DND-41 (cell line): Measurements from ENCODE around the gene NR2F6.

Experiments
- ATAC-seq: fragments of 200-7000 bp; cut with Tn5 transposase; 3 replicates; pipeline ENCODE4 v1.9.1; 2021; ENCODE audit warnings: low read depth; ENCODE audit not compliant: insufficient read depth
- DNase-seq: peaks from one replicate; pipeline ENCODE4 v3.0.0-alpha.2; 2020
- H2AFZ ChIP-seq: 2 replicates; pipeline ENCODE4 v1.6.0; 2012; ENCODE audit warnings: low read depth, low read length
- H3K27ac ChIP-seq: 2 replicates; pipeline ENCODE4 v1.5.1; 2012; ENCODE audit warnings: low read length, inconsistent platforms
- H3K27me3 ChIP-seq: fragments of 200-600 bp; sonication (generic); 2 replicates; pipeline ENCODE4 v1.6.0; 2012; ENCODE audit warnings: low read length, mild to moderate bottlenecking, inconsistent platforms; ENCODE audit not compliant: insufficient read depth, poor library complexity
- H3K36me3 ChIP-seq: 2 replicates; pipeline ENCODE4 v1.5.1; 2012; ENCODE audit warnings: low read length, inconsistent platforms; ENCODE audit not compliant: insufficient read depth
- H3K4me1 ChIP-seq: 2 replicates; pipeline ENCODE4 v1.5.1; 2012; ENCODE audit warnings: mild to moderate bottlenecking, low read length; ENCODE audit not compliant: insufficient read depth
- H3K4me2 ChIP-seq: 2 replicates; pipeline ENCODE4 v1.6.0; 2012; ENCODE audit warnings: mild to moderate bottlenecking, moderate library complexity, low read length, inconsistent platforms; ENCODE audit not compliant: insufficient read depth
- H3K4me3 ChIP-seq, 2 experiments: fragments of 200-600 bp in 1 of 2; shearing (Covaris generic) in 1 of 2; 2 replicates each; pipeline ENCODE4 v1.5.1; 2012 to 2016; ENCODE audit warnings: inconsistent platforms in 2 of 2, low read length in 2 of 2, mild to moderate bottlenecking in 2 of 2, low read depth in 1 of 2, moderate library complexity in 1 of 2
- H3K79me2 ChIP-seq: 2 replicates; pipeline ENCODE4 v1.6.0; 2012; ENCODE audit warnings: low read length, inconsistent platforms; ENCODE audit not compliant: insufficient read depth
- H3K9ac ChIP-seq: 2 replicates; pipeline ENCODE4 v1.6.0; 2012; ENCODE audit warnings: low read depth, mild to moderate bottlenecking, inconsistent platforms, low read length, moderate library complexity
- H3K9me3 ChIP-seq: 2 replicates; pipeline ENCODE4 v1.5.1; 2012; ENCODE audit warnings: low read length, moderate library complexity, mild to moderate bottlenecking, inconsistent platforms; ENCODE audit not compliant: insufficient read depth, severe bottlenecking
- H4K20me1 ChIP-seq: 2 replicates; pipeline ENCODE4 v1.6.0; 2012; ENCODE audit warnings: low read length; ENCODE audit not compliant: insufficient read depth
- EZH2 ChIP-seq: IDR thresholded peaks from 3 replicates; pipeline ENCODE4 v1.6.1; 2012; ENCODE audit warnings: borderline replicate concordance, low read depth, mild to moderate bottlenecking, moderate library complexity, low read length, inconsistent platforms; ENCODE audit not compliant: severe bottlenecking
- TF ChIP-seq, protein P1 (sequence below): IDR thresholded peaks from 2 replicates; pipeline ENCODE4 v1.5.1; 2012; ENCODE audit warnings: borderline replicate concordance, low read length, moderate library complexity, mild to moderate bottlenecking; ENCODE audit not compliant: poor library complexity, severe bottlenecking; ENCODE audit errors: extremely low read depth

Gene NR2F6

GRCh38 chr19:17200408-17201079, 45.2 kb downstream of the NR2F6 start:
- DNase-seq (no peak), ATAC-seq (no peak)
- peaks cover 8% of the 10 kb centered on the region for H4K20me1 ChIP-seq
- no peaks in the 10 kb centered on the region for H3K4me1 ChIP-seq
- H3K27me3 ChIP-seq, result no peaks in the 10 kb centered on the region
- H3K36me3 ChIP-seq, result peaks cover 82% of the 10 kb centered on the region
- no peaks in the 10 kb centered on the region for H3K9me3 ChIP-seq
- H3K4me3 ChIP-seq, result no peak overlapping the region
- no peak overlapping the region for H3K27ac ChIP-seq
- H3K9ac ChIP-seq, result no peak overlapping the region
- no peaks in the 10 kb centered on the region for H3K79me2 ChIP-seq
- TF ChIP-seq EZH2, result no peak
- H3K4me2 ChIP-seq, result no peak overlapping the region
- H2AFZ ChIP-seq, result no peak overlapping the region

- TF ChIP-seq, protein P1, sequence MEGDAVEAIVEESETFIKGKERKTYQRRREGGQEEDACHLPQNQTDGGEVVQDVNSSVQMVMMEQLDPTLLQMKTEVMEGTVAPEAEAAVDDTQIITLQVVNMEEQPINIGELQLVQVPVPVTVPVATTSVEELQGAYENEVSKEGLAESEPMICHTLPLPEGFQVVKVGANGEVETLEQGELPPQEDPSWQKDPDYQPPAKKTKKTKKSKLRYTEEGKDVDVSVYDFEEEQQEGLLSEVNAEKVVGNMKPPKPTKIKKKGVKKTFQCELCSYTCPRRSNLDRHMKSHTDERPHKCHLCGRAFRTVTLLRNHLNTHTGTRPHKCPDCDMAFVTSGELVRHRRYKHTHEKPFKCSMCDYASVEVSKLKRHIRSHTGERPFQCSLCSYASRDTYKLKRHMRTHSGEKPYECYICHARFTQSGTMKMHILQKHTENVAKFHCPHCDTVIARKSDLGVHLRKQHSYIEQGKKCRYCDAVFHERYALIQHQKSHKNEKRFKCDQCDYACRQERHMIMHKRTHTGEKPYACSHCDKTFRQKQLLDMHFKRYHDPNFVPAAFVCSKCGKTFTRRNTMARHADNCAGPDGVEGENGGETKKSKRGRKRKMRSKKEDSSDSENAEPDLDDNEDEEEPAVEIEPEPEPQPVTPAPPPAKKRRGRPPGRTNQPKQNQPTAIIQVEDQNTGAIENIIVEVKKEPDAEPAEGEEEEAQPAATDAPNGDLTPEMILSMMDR, result no peak
- no peak overlapping the region for H3K9ac ChIP-seq
- ATAC-seq (no peak), DNase-seq (no peak)
- H3K4me2 ChIP-seq, result no peak overlapping the region
- no peak overlapping the region for H2AFZ ChIP-seq
- H3K79me2 ChIP-seq, result no peaks in the 10 kb centered on the region
- no peak overlapping the region for H3K4me3 ChIP-seq
- no peaks in the 10 kb centered on the region for H3K4me1 ChIP-seq
- H3K9me3 ChIP-seq, result no peaks in the 10 kb centered on the region
- peaks cover 8% of the 10 kb centered on the region for H4K20me1 ChIP-seq
- H3K27ac ChIP-seq, result no peak overlapping the region
- H3K36me3 ChIP-seq, result peaks cover 82% of the 10 kb centered on the region
- H3K27me3 ChIP-seq, result no peaks in the 10 kb centered on the region
These were observed 48.1 kb downstream of the NR2F6 start for GRCh38 chr19:17197666-17198065.

DNA sequence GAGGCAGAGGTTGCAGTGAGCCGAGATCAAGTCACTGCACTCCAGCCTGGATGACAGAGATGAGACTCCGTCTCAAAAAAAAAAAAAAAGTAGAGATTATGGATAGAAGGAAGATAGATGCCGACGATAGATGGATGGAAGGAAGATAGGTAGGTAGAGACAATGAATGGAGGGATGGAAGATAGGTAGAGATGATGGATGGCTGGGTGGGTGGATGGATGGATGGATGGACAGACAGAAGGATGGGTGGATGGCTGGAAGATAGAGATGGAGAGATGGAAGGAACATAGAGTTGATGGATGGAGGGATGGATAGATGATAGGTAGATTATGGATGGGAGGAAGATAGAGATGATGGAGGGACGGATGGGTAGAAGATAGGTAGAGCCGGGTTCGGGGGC, 49.1 kb downstream of the NR2F6 start:
- H3K79me2 ChIP-seq, result no peaks in the 10 kb centered on the region
- H3K9me3 ChIP-seq, result no peaks in the 10 kb centered on the region
- H3K4me3 ChIP-seq, result no peak overlapping the region
- ATAC-seq (no peak), DNase-seq (no peak)
- H3K4me2 ChIP-seq, result no peak overlapping the region
- no peak overlapping the region for H2AFZ ChIP-seq
- no peak for TF ChIP-seq EZH2
- TF ChIP-seq, protein P1, result no peak
- H3K36me3 ChIP-seq, result peaks cover 78% of the 10 kb centered on the region
- H4K20me1 ChIP-seq, result no peaks in the 10 kb centered on the region
- no peaks in the 10 kb centered on the region for H3K27me3 ChIP-seq
- no peaks in the 10 kb centered on the region for H3K4me1 ChIP-seq
- no peak overlapping the region for H3K9ac ChIP-seq
- H3K27ac ChIP-seq, result no peak overlapping the region

DNA sequence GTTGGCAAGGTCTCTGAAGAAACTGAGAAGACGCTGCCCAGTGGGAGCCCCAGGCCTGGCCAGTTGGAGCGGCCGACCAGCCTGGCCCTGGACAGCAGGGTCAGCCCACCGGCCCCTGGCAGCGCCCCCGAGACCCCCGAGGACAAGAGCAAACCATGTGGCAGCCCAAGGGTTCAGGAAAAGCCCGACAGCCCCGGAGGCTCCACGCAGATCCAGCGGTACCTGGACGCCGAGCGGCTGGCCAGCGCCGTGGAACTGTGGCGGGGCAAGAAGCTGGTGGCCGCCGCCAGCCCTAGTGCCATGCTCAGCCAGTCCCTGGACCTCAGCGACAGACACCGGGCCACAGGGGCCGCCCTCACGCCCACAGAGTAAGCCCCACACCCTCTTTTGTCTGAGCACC, 50.6 kb downstream of the NR2F6 start:
- H3K79me2 ChIP-seq, result no peaks in the 10 kb centered on the region
- H3K4me3 ChIP-seq, result no peak overlapping the region
- DNase-seq, result no peak
- H4K20me1 ChIP-seq, result no peaks in the 10 kb centered on the region
- no peaks in the 10 kb centered on the region for H3K27me3 ChIP-seq
- H3K36me3 ChIP-seq, result peaks cover 76% of the 10 kb centered on the region
- no peak for TF ChIP-seq EZH2
- TF ChIP-seq, protein P1, result no peak
- H3K4me1 ChIP-seq, result no peaks in the 10 kb centered on the region
- no peak for ATAC-seq
- H3K27ac ChIP-seq, result no peak overlapping the region
- no peaks in the 10 kb centered on the region for H3K9me3 ChIP-seq
- H3K9ac ChIP-seq, result no peak overlapping the region
- H2AFZ ChIP-seq, result no peak overlapping the region
- H3K4me2 ChIP-seq, result no peak overlapping the region
